GM20431 (cell line): Measurements from ENCODE around the gene KIDINS220.

Source experiments
- in situ Hi-C: fragments of 300-500 bp; cut with MseI, MboI; formaldehyde crosslinking; loops from one replicate; pipeline ENCODE4 v1.15.0; 2020; ENCODE audit warnings: low sequenced_read_pairs; ENCODE audit not compliant: unreplicated experiment

KIDINS220 gene

GRCh38 chr2:8710951-8711350, 126.5 kb downstream of the KIDINS220 start:
- in situ Hi-C loops, result no loop called here

DNA sequence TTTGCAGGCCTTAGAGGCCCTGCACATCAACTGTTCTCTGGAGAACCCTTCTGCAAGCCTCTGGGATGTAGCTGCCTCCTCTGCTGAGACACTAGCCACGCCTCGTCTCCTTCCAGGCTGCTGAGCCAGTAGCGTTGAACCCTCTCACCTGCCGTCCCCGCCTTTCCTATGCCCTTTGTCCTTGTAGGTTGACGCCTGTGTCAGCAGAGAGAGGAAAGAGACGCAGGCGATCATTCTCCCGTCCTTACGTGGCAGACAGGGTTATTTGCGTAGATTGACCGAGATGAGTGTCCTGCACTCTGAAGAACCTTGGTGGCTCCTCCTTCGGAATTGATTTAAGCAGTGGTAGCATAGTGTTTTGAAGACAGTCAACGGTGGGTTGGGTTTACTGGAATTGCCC, 127.8 kb downstream of the KIDINS220 start:
- in situ Hi-C loops, result no loop called here

DNA sequence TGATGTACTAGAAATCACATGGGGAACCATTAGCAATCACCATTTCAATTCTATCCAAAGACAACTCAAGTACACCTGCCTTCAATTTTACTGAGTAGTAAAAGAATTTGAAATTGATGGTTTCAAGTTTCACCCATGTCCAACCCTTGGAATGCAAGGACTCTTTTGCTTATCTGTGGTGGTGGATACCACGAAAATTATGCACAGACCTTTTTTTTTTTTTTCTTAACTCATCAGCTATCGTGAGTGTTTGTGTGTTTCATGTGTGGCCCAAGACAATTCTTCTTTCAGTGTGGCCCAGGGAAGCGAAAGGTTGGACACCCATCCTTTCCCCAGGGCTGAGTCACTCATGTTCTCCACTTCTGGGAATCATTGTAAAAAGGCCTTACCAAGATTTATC, 132.5 kb downstream of the KIDINS220 start:
- in situ Hi-C loops, result no loop called here

DNA sequence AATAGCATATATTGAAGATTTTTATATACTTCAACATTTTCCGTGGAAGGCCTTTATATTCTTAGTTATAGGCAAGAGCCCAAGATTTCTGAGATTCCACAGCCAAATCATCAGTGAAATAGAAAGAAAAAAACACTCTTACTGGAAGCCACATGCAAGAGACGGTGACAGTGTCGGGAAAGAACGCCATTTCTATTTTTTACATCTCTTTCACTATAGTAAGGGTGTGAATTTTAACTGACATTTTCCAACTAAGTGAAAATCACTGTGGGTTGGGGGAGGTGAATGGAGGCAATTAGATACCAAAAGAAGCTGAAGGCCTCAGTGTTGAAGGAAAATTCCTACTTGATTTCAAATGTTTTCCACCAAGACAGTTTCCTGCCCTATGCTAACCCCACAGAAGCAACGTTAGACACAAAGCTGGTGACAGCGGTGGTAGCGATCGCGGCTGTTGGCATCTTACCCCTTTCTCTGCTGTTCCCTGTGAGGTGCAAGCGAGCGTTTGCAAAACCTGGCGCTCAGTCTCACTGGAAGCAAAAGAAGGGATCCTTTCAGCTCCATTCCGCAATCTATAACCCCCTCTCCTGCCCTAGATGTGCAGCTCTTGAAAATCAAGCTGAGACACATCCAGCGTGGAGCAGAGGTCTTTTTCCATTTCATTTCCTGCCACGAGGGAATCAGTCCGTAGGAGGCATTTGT, 135.6 kb downstream of the KIDINS220 start:
- in situ Hi-C loops, result no loop called here

DNA sequence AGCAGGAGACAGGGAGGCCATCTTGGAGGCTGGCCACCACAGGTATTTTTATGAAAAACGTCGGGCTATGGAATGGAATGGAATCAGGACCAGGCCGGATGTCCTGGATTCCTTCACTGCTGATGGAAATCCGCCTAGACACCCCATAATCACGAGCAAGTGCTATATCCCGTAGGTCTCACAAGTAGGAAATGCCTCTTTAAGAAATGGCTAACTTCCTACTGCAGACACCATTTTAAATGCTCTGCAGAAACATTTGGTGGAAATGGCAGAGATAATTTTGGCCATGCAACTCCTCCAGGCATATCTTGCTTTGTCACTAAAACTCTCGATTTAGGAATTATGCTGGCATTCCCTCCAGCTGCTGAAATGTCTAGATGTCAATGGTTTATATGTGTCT, 137.6 kb downstream of the KIDINS220 start:
- in situ Hi-C loops, result loop anchor here (25.0 kb wide), 1 partner anchor 1263 kb away; no protein-coding TSS in a partner anchor

- in situ Hi-C loops, result loop anchor here (25.0 kb wide), 1 partner anchor 1260 kb away; no protein-coding TSS in a partner anchor
These were observed 140.2 kb downstream of the KIDINS220 start for GRCh38 chr2:8697190-8697589.

DNA sequence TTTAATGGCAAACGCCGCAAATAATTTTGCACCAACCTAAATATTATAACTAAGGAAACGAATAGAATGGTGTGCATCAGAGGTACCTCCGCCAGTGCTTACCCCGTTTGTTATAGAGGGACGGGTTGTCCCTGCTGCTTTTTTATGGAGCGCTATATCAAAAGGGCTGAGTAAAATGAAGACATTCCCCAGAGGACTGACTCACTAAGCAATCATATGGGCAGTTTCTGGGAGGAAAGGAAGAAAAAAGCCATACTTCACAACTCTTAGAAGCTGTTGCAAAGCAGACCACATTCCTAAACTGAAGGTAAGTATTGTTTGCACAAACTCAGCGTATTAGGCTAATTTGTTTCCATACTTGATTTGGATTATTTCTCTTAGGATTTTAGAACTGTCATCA, 142.7 kb downstream of the KIDINS220 start:
- in situ Hi-C loops, result loop anchor here (25.0 kb wide), 1 partner anchor 1257 kb away; no protein-coding TSS in a partner anchor

- in situ Hi-C loops, result loop anchor here (25.0 kb wide), 1 partner anchor 1256 kb away; no protein-coding TSS in a partner anchor
These were observed 144.1 kb downstream of the KIDINS220 start for GRCh38 chr2:8693157-8693821.

DNA sequence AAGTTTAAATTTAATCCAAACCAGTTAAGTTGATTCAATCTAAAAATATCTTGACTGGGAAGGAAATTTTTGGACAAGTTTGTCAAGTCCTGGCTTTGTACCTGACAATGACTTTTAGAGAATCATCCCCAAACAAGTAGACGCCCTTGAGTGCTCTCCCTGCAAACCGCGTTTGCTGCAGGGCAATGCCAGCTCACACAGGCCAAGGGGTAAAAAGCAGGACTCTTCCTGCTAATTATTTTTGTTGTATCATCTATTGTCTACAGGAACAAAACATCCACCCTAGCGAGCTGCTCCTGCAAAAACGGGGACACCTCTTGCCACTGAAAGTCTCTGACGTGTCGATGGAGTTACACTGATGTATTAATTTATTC, 144.6 kb downstream of the KIDINS220 start:
- in situ Hi-C loops, result loop anchor here (25.0 kb wide), 1 partner anchor 1255 kb away; no protein-coding TSS in a partner anchor

GRCh38 chr2:8691859-8692437, 145.5 kb downstream of the KIDINS220 start:
- in situ Hi-C loops, result loop anchor here (25.0 kb wide), 1 partner anchor 1255 kb away; no protein-coding TSS in a partner anchor

GRCh38 chr2:8685697-8686358, 151.6 kb downstream of the KIDINS220 start:
- in situ Hi-C loops, result loop anchor here (10.0 to 25.0 kb wide), 2 partner anchors 161 to 1249 kb away; no protein-coding TSS in a partner anchor

GRCh38 chr2:8684878-8685696, 152.3 kb downstream of the KIDINS220 start:
- in situ Hi-C loops, result loop anchor here (10.0 to 25.0 kb wide), 2 partner anchors 160 to 1248 kb away; no protein-coding TSS in a partner anchor

- in situ Hi-C loops, result loop anchor here (10.0 to 25.0 kb wide), 2 partner anchors 160 to 1247 kb away; no protein-coding TSS in a partner anchor
These were observed 152.9 kb downstream of the KIDINS220 start for GRCh38 chr2:8684540-8684877.

DNA sequence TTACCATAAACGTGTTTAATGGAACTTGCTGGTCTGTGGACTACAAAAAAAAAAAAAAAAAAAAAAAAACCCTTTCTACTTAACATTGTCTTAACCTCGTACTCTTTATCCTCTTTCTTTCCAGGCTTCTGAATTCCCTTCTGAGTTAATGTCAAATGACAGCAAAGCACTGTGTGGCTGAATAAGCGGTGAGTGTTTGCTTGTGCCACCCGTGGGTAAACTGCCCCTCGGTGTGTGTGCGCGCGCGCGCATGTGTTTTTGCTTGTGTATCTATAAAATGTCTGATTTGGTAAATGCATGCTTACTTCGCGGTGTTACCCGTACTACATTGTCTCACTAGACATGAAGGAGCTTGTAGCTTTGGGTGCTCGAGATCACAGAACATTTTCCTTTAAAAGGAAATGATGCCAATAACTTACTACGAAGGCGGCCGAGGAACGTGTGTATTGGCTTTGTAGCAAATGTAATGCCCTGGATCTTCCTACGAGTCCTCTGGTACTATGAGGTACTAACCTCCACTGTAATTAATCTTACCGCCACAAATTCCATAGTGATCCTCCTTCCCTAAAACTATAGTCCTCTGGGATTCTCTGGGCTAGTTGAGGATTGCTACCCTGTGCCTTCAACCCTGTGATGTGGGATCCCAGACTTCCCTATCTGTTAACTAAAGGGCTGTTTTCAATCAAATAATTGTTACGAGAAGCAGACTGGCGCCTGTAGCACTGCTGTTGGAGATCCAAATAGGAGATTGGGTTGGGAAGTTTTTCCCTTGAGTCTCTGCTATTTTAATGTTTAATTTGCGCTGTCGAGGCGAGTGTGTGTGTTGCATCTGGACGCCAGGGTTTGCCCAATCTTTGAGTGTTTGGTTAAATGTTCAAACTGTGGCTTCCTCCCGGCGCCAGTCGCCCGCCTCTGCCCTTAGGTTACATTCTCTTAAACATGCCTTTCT, 154.4 kb downstream of the KIDINS220 start:
- in situ Hi-C loops, result loop anchor here (10.0 to 25.0 kb wide), 2 partner anchors 158 to 1246 kb away; no protein-coding TSS in a partner anchor

GRCh38 chr2:8681786-8682692, 155.4 kb downstream of the KIDINS220 start, which contains the start of gene ID2:
Gene ID2, plus strand, starts transcription at chr2:8682056. Its CDS starts 110 bp downstream, at chr2:8682166.
- in situ Hi-C loops, result loop anchor here (10.0 to 25.0 kb wide), 2 partner anchors 157 to 1245 kb away; no protein-coding TSS in a partner anchor

GRCh38 chr2:8680822-8681760, 156.3 kb downstream of the KIDINS220 start:
- in situ Hi-C loops, result loop anchor here (10.0 to 25.0 kb wide), 2 partner anchors 156 to 1244 kb away; no protein-coding TSS in a partner anchor
